H1 (cell line): ENCODE data around the gene ZMIZ1. TPM values are rescaled to one million over a fixed set of nuclear protein-coding genes. Genes with fewer than 3 reads are reported as not detected.

Experiments
- CTCF ChIA-PET: fragments of 300-600 bp; sonication (Branson Sonifier 250); formaldehyde crosslinking; loops from one replicate; lab custom pipeline; 2021; ENCODE audit not compliant: partially characterized antibody; lab: Charles Lee
- POLR2A ChIA-PET: fragments of 300-600 bp; sonication (Branson Sonifier 250); formaldehyde crosslinking; loops from one replicate; lab custom pipeline; 2021; ENCODE audit warnings: inconsistent platforms; ENCODE audit not compliant: partially characterized antibody; lab: Charles Lee
- DNase-seq, 2 experiments: peaks; one replicate each; pipeline versions ENCODE4 v3.0.0 to v3.0.0-alpha.2; 2010 to 2022; ENCODE audit warnings: low spot score in 2 of 2, low read depth in 1 of 2, mixed read lengths in 1 of 2
- FAIRE-seq: peaks from 2 replicates; lab custom pipeline; 2011; peaks lifted over from hg19 to GRCh38; lab: Jason Lieb, UNC
- H2AFZ ChIP-seq: 2 replicates; pipeline ENCODE4 v1.8.1; 2012; ENCODE audit warnings: low read length, inconsistent platforms
- H2AK5ac ChIP-seq: 2 replicates; pipeline ENCODE4 v1.6.1; 2013; ENCODE audit warnings: low read depth, low read length
- H2BK120ac ChIP-seq: replicated peaks from 2 replicates; pipeline ENCODE3; 2013; ENCODE audit warnings: low read depth, low read length, inconsistent platforms
- H2BK12ac ChIP-seq: 2 replicates; pipeline ENCODE4 v1.6.1; 2013; ENCODE audit warnings: low read depth, low read length
- H2BK15ac ChIP-seq: 2 replicates; pipeline ENCODE4 v1.6.1; 2013; ENCODE audit warnings: low read length
- H2BK20ac ChIP-seq: 2 replicates; pipeline ENCODE4 v1.6.1; 2013; ENCODE audit warnings: low read length
- H2BK5ac ChIP-seq: 2 replicates; pipeline ENCODE4 v1.6.1; 2013; ENCODE audit warnings: low read depth, low read length
- H3K14ac ChIP-seq: 2 replicates; pipeline ENCODE4 v1.6.1; 2013; ENCODE audit warnings: inconsistent platforms; ENCODE audit not compliant: insufficient read length
- H3K18ac ChIP-seq: 2 replicates; pipeline ENCODE4 v1.6.1; 2013; ENCODE audit warnings: low read length; ENCODE audit errors: extremely low read depth
- H3K23ac ChIP-seq: 2 replicates; pipeline ENCODE4 v1.6.1; 2013; ENCODE audit warnings: inconsistent platforms; ENCODE audit not compliant: insufficient read length
- H3K23me2 ChIP-seq: 2 replicates; pipeline ENCODE4 v1.6.1; 2013; ENCODE audit warnings: low read depth, low read length
- H3K27ac ChIP-seq: 2 replicates; pipeline ENCODE4 v1.6.1; 2011; ENCODE audit warnings: low read depth, low read length, inconsistent platforms
- H3K27me3 ChIP-seq, 4 experiments: replicated peaks in 1 of 4; 1 replicate in 1 of 4; 2 replicates in 3 of 4; pipeline versions ENCODE4 v1.6.1 to v1.8.1; 2011 to 2013; ENCODE audit warnings: low read length in 3 of 4, mild to moderate bottlenecking in 3 of 4, inconsistent platforms in 2 of 4, mixed read lengths in 2 of 4, moderate library complexity in 1 of 4; ENCODE audit not compliant: control insufficient read depth in 3 of 4, insufficient read depth in 3 of 4; ENCODE audit errors: extremely low read depth in 1 of 4
- H3K36me3 ChIP-seq, 4 experiments: 2 replicates each; pipeline versions ENCODE4 v1.6.1 to v1.8.1; 2011 to 2013; ENCODE audit warnings: mild to moderate bottlenecking in 4 of 4, low read length in 3 of 4, moderate library complexity in 2 of 4, control low read depth in 1 of 4, inconsistent platforms in 1 of 4; ENCODE audit not compliant: insufficient read depth in 4 of 4, control insufficient read depth in 2 of 4
- H3K4ac ChIP-seq: replicated peaks from 2 replicates; pipeline ENCODE3; 2013; ENCODE audit warnings: low read length, low read depth, mixed read lengths, inconsistent platforms; ENCODE audit not compliant: insufficient read length
- H3K4me1 ChIP-seq, 4 experiments: replicated peaks in 1 of 4; 1 replicate in 1 of 4; 2 replicates in 3 of 4; pipeline versions ENCODE4 v1.6.1 to v1.8.1; 2011 to 2013; ENCODE audit warnings: low read length in 3 of 4, inconsistent platforms in 2 of 4, mixed read lengths in 1 of 4; ENCODE audit not compliant: insufficient read depth in 4 of 4, control insufficient read depth in 3 of 4
- H3K4me2 ChIP-seq, 2 experiments: 2 replicates each; pipeline versions ENCODE4 v1.6.1 to v1.8.1; 2011 to 2013; ENCODE audit warnings: low read depth in 2 of 2, low read length in 2 of 2, control low read depth in 1 of 2, inconsistent platforms in 1 of 2, mild to moderate bottlenecking in 1 of 2; ENCODE audit not compliant: insufficient read depth in 1 of 2
- H3K4me3 ChIP-seq, 4 experiments: fragments of 200-600, 300-600 bp in 1 of 4; sonication (generic), shearing (Covaris generic), sonication (Bioruptor Twin) in 1 of 4; 2 replicates each; pipeline versions ENCODE4 v1.5.1 to v1.8.1; 2011 to 2016; ENCODE audit warnings: low read length in 4 of 4, low read depth in 3 of 4, control low read depth in 2 of 4, inconsistent platforms in 2 of 4, mild to moderate bottlenecking in 2 of 4, mixed read lengths in 1 of 4, moderate library complexity in 1 of 4; ENCODE audit not compliant: insufficient read depth in 2 of 4; ENCODE audit errors: extremely low read depth in 1 of 4
- H3K56ac ChIP-seq: replicated peaks from 2 replicates; pipeline ENCODE3; 2013; ENCODE audit warnings: low read depth, mild to moderate bottlenecking, mixed read lengths, low read length, inconsistent platforms; ENCODE audit not compliant: insufficient read length
- H3K79me1 ChIP-seq: 2 replicates; pipeline ENCODE4 v1.6.1; 2013; ENCODE audit warnings: low read depth, low read length, control low read depth
- H3K79me2 ChIP-seq, 2 experiments: 2 replicates each; pipeline versions ENCODE4 v1.6.1 to v1.8.1; 2012 to 2013; ENCODE audit warnings: low read length in 2 of 2, mild to moderate bottlenecking in 2 of 2, inconsistent platforms in 1 of 2; ENCODE audit not compliant: insufficient read depth in 2 of 2, control insufficient read depth in 1 of 2
- H3K9ac ChIP-seq, 4 experiments: replicated peaks in 1 of 4; 1 replicate in 1 of 4; 2 replicates in 3 of 4; pipeline versions ENCODE4 v1.6.1 to v1.8.1; 2011 to 2013; ENCODE audit warnings: low read depth in 3 of 4, low read length in 3 of 4, control low read depth in 2 of 4, mild to moderate bottlenecking in 2 of 4, moderate library complexity in 2 of 4, inconsistent platforms in 1 of 4; ENCODE audit errors: extremely low read depth in 1 of 4
- H3K9me3 ChIP-seq, 2 experiments: 2 replicates each; pipeline versions ENCODE4 v1.6.1 to v1.8.1; 2012 to 2013; ENCODE audit warnings: mild to moderate bottlenecking in 2 of 2, moderate library complexity in 2 of 2, control low read depth in 1 of 2, inconsistent platforms in 1 of 2, low read depth in 1 of 2, low read length in 1 of 2, mixed read lengths in 1 of 2; ENCODE audit not compliant: insufficient read depth in 2 of 2
- H4K20me1 ChIP-seq, 2 experiments: replicated peaks in 1 of 2; 2 replicates each; pipeline versions ENCODE3 to v1.8.1; 2011 to 2013; ENCODE audit warnings: inconsistent platforms in 2 of 2, low read length in 2 of 2, mild to moderate bottlenecking in 1 of 2; ENCODE audit not compliant: insufficient read depth in 2 of 2, control insufficient read depth in 1 of 2
- H4K5ac ChIP-seq: 2 replicates; pipeline ENCODE4 v1.6.1; 2013; ENCODE audit warnings: low read length, low read depth, mixed read lengths, inconsistent platforms; ENCODE audit not compliant: insufficient read length
- H4K8ac ChIP-seq: 2 replicates; pipeline ENCODE4 v1.8.0; 2013; ENCODE audit warnings: mild to moderate bottlenecking, moderate library complexity, low read length, inconsistent platforms; ENCODE audit not compliant: insufficient read depth; ENCODE audit errors: extremely low read depth
- H4K91ac ChIP-seq: replicated peaks from 2 replicates; pipeline ENCODE3; 2013; ENCODE audit warnings: low read length, mixed read lengths, inconsistent platforms; ENCODE audit not compliant: insufficient read length
- BRCA1 ChIP-seq: IDR thresholded peaks from 2 replicates; pipeline ENCODE4 v1.6.1; 2012; ENCODE audit warnings: low read depth, low read length, improper control_type of control experiment
- CTBP2 ChIP-seq: IDR thresholded peaks from 2 replicates; pipeline ENCODE4 v1.7.0; 2011; ENCODE audit warnings: borderline replicate concordance, mild to moderate bottlenecking, moderate library complexity, mixed read lengths, low read length; ENCODE audit not compliant: insufficient read depth, insufficient read length
- KDM1A ChIP-seq: fragments of 200-600, 300-600 bp; sonication (generic); IDR thresholded peaks from 2 replicates; pipeline ENCODE4 v1.7.1; 2016; ENCODE audit warnings: mild to moderate bottlenecking, low read length, borderline replicate concordance
- NANOG ChIP-seq: IDR thresholded peaks from 2 replicates; pipeline ENCODE4 v1.6.1; 2011; ENCODE audit warnings: low read length, low read depth, mild to moderate bottlenecking, inconsistent platforms; ENCODE audit not compliant: insufficient read depth, poor library complexity, severe bottlenecking
- PHF8 ChIP-seq: fragments of 200-600 bp; sonication (generic); conservative IDR thresholded peaks from 2 replicates; pipeline ENCODE4 v1.7.1; 2012; ENCODE audit warnings: low read depth, mild to moderate bottlenecking, inconsistent platforms, low read length, moderate library complexity
- SRF ChIP-seq: IDR thresholded peaks from 2 replicates; pipeline ENCODE4 v1.6.1; 2011; ENCODE audit warnings: mild to moderate bottlenecking, low read depth, low read length, moderate library complexity
- TBP ChIP-seq: IDR thresholded peaks from 2 replicates; pipeline ENCODE4 v1.6.1; 2011; ENCODE audit warnings: low read depth, low read length, improper control_type of control experiment
- ZNF274 ChIP-seq: IDR thresholded peaks from 2 replicates; pipeline ENCODE4 v1.7.0; 2012; ENCODE audit warnings: low read length, borderline replicate concordance; ENCODE audit errors: extremely low read depth
- WGBS, 2 experiments: shearing (Covaris generic) in 1 of 2; methylation state at CpG; one replicate each; pipeline versions ENCODE4 v1.1.6 to v1.1.7; 2013 to 2015; ENCODE audit warnings: low lambda C conversion rate in 2 of 2, mixed read lengths in 2 of 2, inconsistent platforms in 1 of 2, low coverage in 1 of 2, missing lambda C conversion rate in 1 of 2; ENCODE audit not compliant: insufficient replicate concordance in 2 of 2, insufficient coverage in 1 of 2, insufficient read length in 1 of 2; ENCODE audit errors: extremely low coverage in 1 of 2, missing lambda C conversion rate in 1 of 2; 5-methylcytosine and 5-hydroxymethylcytosine counted together
- polyA plus RNA-seq, 7 experiments: library from polyadenylated mRNA; depleted of rRNA in 3 of 7; stranded (reverse) in 5 of 7; unstranded in 2 of 7; fragments of >200 nt in 5 of 7; fragments of 200-250 nt in 2 of 7; gene quantifications; 1 replicate in 5 of 7; 2 replicates in 1 of 7; 4 replicates in 1 of 7; pipeline versions ENCODE4 v1.2.1 to v1.2.3, GENCODE V29; 2011 to 2013; ENCODE audit warnings: missing spikeins in 2 of 7, mixed read lengths in 2 of 7
- total RNA-seq: library from RNA; stranded (reverse); fragmentation: NEBNext Ultra II Directional; extraction: Animal tissue kit (Norgen Biotek cat#: 25700); gene quantifications from 2 replicates; pipeline ENCODE4 v1.2.1, GENCODE V29; 2021

The ZMIZ1 gene
- total and polyA plus RNA-seq, 2 of the 8 experiments (the other 6 are each of a cell fraction or from before 2014, with no cell fraction given): 8.1 to 28.0 TPM

GRCh38 chr10:79190740-79191261 is 122.0 kb downstream of the ZMIZ1 start:
- peaks cover 3% of the 10 kb centered on the region; the same call in 1 of the 2 replicates for H3K79me1 ChIP-seq
- H2BK5ac ChIP-seq: no peak overlapping the region
- no peak overlapping the region for H3K14ac ChIP-seq
- H4K91ac ChIP-seq: no peak overlapping the region
- H4K5ac ChIP-seq: no peak overlapping the region
- DNase-seq (no peak), FAIRE-seq (no peak)
- no peak overlapping the region for H3K4me2 ChIP-seq
- no peak overlapping the region for H2BK120ac ChIP-seq
- no peaks in the 10 kb centered on the region for H3K9me3 ChIP-seq
- no peak overlapping the region for H3K4me3 ChIP-seq
- ChIA-PET CTCF (interaction anchor here (1.0 to 14.8 kb wide), 5 partner anchors 21 to 125 kb away, joined by 3 to 396 read pairs (median 3); no protein-coding TSS in a partner anchor), POLR2A (no interaction called here)
- no peak overlapping the region for H3K27ac ChIP-seq
- no peak overlapping the region for H3K4ac ChIP-seq
- H3K23me2 ChIP-seq: no peaks in the 10 kb centered on the region
- no peak overlapping the region for H3K18ac ChIP-seq
- H3K79me2 ChIP-seq: no peaks in the 10 kb centered on the region
- no peak overlapping the region for H2BK15ac ChIP-seq
- H3K9ac ChIP-seq: no peak overlapping the region; a peak in 1 of 7 replicates
- no peak overlapping the region for H4K8ac ChIP-seq
- H2BK20ac ChIP-seq: no peak overlapping the region
- WGBS, 2 experiments: 93% methylated on average over 1 of the region's 1 CpG; no CpG with 5 or more reads in 1 of the 2 experiments
- H3K36me3 ChIP-seq: no peaks in the 10 kb centered on the region; a peak in 1 of 8 replicates
- no peak overlapping the region for H3K23ac ChIP-seq
- no peak overlapping the region for H2BK12ac ChIP-seq
- H2AK5ac ChIP-seq: no peak overlapping the region
- H3K27me3 ChIP-seq: no peaks in the 10 kb centered on the region
- peaks cover 0 to 14% of the 10 kb centered on the region in 2 experiments for H4K20me1 ChIP-seq
- H3K56ac ChIP-seq: no peak overlapping the region
- H3K4me1 ChIP-seq: peaks cover 0 to 14% (median 7%) of the 10 kb centered on the region in 4 experiments; a peak in 6 of 7 replicates
- no peak overlapping the region for H2AFZ ChIP-seq
- TF ChIP-seq NANOG (no peak), BRCA1 (no peak), CTBP2 (no peak), ZNF274 (no peak), PHF8 (no peak), TBP (no peak), KDM1A (no peak), SRF (no peak)
